GM12872 (cell line): ENCODE results near the gene FRZB.

Experiments used
- TF ChIP-seq, protein P1 (sequence below): IDR thresholded peaks from 3 replicates; pipeline ENCODE4 v1.5.1; 2011; ENCODE audit warnings: low read depth, mild to moderate bottlenecking, low read length, moderate library complexity; ENCODE audit not compliant: insufficient read depth

The FRZB gene

DNA sequence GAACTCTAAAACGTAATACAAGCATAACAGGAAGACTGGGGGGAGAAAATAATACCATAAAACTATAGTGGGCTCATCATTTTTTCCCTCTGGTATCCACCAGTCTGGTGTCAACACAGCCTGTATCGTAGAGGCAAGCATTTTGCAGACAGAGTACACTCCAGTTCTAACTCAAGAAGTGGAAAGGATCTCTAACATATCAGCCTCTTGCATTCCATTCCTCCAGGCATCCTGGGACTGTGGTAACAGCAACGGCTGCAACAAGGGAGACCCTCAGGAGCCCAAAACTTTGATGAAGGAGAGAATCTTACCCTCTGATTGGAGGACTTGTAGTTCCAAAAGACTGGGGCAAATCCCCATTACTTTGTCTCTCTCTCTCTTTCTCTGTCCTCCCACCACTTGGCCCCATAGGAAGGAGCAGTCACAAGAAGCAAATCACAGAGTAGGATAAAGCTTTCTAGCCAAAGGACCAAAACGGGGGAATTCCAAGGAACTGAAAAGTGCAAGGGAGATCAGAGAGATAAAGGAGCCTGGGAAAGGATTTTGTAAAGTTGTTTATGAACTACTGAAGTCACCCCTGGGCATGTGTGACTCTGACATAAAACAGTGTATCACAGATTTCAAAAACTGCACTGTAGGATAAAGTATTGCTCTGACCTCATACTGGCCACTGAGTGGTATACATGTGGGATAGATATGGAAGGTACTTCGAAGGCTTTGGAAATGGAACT lies 11.9 kb downstream of the FRZB start:
- TF ChIP-seq, protein P1, sequence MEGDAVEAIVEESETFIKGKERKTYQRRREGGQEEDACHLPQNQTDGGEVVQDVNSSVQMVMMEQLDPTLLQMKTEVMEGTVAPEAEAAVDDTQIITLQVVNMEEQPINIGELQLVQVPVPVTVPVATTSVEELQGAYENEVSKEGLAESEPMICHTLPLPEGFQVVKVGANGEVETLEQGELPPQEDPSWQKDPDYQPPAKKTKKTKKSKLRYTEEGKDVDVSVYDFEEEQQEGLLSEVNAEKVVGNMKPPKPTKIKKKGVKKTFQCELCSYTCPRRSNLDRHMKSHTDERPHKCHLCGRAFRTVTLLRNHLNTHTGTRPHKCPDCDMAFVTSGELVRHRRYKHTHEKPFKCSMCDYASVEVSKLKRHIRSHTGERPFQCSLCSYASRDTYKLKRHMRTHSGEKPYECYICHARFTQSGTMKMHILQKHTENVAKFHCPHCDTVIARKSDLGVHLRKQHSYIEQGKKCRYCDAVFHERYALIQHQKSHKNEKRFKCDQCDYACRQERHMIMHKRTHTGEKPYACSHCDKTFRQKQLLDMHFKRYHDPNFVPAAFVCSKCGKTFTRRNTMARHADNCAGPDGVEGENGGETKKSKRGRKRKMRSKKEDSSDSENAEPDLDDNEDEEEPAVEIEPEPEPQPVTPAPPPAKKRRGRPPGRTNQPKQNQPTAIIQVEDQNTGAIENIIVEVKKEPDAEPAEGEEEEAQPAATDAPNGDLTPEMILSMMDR: no peak

DNA sequence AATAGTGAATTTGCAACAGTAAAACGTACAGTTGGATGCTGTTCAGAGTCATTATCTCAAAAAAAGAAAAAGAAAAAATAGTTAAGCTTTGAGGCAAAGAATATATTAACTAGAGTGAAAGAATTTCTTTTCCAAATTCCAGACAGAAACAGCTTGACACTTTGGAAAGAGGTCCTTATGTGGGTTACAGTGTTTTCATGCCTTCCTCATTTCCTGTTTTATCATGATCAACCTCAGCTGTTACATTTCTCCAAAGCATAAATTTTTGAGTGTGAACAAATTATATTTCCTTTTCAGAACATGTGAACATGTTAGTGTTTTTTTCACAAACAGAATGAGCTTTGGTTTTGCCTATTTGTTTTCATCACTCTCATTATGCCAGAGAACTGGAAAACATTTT lies 13.6 kb downstream of the FRZB start:
- TF ChIP-seq, protein P1: no peak

DNA sequence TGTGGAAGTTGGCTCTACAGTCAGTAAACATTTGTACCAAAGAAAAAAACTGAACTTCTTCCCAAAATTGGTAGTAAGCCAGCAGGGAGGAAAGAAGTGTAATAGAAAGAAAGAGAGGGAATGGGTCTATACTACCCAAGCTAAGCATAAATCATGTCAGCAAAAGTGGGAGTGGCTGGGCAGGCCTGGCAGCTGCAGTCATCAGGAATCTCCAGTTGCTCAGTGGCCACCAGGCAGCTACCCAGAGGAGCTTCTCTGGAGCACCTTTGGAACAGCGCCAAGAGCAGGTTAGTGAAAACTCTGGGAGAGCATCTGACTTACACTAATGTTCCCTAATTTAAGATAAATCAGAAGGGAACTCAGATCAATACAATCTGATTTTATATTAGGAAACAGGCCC lies 14.3 kb downstream of the FRZB start:
- TF ChIP-seq, protein P1: no peak

DNA sequence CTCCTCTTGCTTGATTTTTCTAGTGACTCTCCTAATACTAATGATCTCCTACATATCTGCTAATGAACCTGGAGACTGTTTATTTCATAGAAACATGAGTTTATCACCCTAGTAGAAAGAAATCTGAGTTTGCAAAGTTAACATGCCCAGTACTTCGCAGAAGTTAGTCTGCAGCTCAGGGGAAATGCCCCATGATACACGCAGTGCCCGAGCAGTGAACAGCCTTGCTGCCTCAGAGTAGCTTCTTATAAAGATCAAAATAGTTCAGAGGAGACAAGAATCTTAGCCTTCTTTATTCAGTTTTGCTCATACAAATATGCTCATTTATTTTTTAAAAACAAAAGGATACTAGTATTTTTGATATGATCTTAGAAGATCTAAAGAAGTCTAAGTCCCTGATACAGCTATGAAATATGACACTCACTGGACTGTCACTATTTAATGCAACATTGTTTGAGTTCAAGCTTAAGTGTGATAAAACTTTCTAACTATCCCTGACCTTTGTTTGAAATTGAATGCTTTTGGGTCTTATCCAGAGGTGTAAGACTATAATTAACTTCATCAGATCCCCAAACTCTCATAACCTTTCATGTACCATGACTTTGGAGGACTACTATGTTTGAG lies 20.5 kb downstream of the FRZB start:
- TF ChIP-seq, protein P1: no peak

DNA sequence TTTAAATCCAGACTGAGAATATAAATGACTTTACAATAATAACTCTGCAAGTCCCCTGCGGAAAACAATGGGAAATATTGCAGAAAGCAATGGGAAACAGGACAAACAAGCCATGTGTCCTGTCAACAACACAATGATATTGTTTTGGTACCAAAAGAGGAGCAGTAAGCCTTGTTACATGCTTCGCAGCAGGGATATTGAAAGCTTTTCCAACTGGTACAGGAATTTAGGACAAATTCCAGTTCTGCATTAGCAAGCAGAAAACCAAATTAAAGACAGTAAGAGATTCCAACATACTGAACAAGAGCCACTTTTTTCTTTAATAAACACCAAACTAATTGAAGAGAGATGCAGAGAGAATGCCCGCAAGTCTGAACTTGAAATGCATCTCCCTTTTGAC lies 30.0 kb downstream of the FRZB start:
- TF ChIP-seq, protein P1: no peak

DNA sequence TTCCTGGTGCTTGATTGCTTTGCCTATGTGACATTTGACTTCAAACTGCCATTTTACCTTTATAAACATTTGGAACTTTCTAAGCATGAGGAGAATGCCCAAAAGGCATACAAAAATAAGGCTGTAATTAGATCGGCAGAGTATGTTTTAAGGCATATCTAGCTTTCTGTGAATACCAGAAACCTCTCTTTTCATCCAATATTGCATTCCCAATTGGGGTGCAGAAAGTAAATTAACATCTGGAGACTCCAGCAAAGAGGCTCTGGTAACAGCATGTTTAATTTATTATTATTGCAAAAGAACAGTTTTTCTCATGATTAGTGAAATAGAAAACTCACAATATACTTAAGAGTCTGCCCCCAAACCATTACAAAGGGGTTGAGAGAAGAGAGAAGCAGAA lies 32.1 kb downstream of the FRZB start:
- TF ChIP-seq, protein P1: no peak

DNA sequence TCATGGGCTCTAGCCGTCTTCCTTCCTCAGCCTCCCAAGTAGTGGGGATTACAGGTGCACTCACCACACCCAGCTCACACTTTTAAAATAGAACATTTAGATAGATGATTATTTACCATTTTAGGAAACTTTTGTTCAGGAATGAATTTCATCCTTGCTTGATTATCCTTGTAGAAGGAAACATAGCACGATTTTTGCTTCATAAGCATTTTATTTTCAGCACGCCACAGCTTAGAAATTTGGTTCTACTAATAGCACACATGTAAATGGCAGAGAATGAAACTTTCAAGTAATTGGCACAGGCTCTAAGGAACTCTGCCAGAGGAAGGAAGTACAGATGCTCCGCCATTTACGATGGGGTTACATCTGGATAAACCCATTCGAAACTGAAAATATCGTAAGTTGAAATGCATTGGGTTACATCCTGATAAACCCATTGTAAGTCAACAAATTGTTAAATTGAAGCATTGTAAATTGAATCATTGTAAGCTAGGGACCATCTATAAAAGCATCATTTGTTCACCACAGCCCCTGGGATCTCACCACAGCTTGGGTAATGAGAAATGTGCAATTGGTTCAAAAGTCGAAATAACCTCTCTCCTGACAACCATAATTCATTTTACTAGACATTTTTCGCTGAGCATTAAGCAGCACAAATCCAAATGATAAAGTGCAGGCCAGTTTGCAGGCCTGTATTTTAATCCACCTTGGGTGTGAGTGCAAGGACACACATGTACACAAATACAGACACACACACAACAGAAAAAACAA lies 33.2 kb downstream of the FRZB start:
- TF ChIP-seq, protein P1: no peak
